ENCODE measurements around the gene PKNOX2. TPM values are rescaled to one million over a fixed set of nuclear protein-coding genes. Genes with fewer than 3 reads are reported as not detected.

PKNOX2 gene
- polyA plus RNA-seq, 2 of the 4 experiments (the other 2 are of a cell fraction) = not detected

DNA sequence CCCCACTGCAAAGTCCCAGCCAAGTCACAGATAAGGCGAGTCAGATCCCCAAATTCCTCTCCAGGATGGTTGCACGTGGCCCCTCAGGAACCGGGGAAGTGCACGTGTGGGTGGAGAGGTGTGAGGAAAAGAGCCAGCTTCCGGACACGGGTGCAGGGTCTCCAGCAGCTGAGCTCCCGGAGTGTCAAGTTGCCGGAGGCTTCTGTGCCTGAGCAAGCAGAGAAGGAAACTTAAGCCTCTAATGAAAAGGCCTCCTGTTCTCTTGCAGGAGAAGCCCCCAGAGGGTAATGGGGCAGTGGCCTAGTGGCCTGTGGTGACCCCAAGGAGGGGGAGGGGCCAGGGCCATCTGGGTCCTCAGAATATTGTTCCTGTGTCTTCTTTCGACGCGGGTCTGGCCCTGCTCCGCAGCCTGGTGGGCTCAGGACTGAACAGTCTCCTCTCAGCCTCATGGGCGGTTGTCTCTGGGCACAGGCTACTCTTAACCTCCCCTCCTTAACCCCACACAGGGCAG lies 183.6 kb downstream of the PKNOX2 start:
- WGBS (ENCODE audit: missing lambda C conversion rate) = 71% methylated on average over 5 of the region's 13 CpGs
- FAIRE-seq = no peak
- no peak for TF ChIP-seq SREBF2 (IDR thresholded peaks at IDR 0.05)
- TF ChIP-seq KDM1A (IDR thresholded peaks at IDR 0.05; ENCODE audit: low read depth) = no peak
- no peak for TF ChIP-seq RAD21 (conservative IDR thresholded peaks at IDR 0.05 in 1 of 2, IDR thresholded peaks at IDR 0.05 in 1 of 2)
- TF ChIP-seq KDM5A (IDR thresholded peaks at IDR 0.05) = no peak
- TF ChIP-seq ZNF302 (CRISPR knock-in tag; IDR thresholded peaks at IDR 0.05) = no peak
- TF ChIP-seq CEBPB (IDR thresholded peaks at IDR 0.05) = no peak
- no peak for TF ChIP-seq BHLHE40 (IDR thresholded peaks at IDR 0.05; ENCODE audit: low read depth, low read length)
- TF ChIP-seq RARB (CRISPR knock-in tag; IDR thresholded peaks at IDR 0.05) = no peak
- TF ChIP-seq HEYL (CRISPR knock-in tag; IDR thresholded peaks at IDR 0.05) = no peak
- TF ChIP-seq TP53 (CRISPR knock-in tag; IDR thresholded peaks at IDR 0.05) = no peak
- no peak for TF ChIP-seq NFE2L2 (conservative IDR thresholded peaks at IDR 0.05; ENCODE audit: low read length)
- no peak for TF ChIP-seq ELK1 (IDR thresholded peaks at IDR 0.05; ENCODE audit: low read depth, low read length)
- no peak for TF ChIP-seq HMGXB4 (CRISPR knock-in tag; IDR thresholded peaks at IDR 0.05; ENCODE audit: borderline replicate concordance)
- TF ChIP-seq CTCF (IDR thresholded peaks at IDR 0.05) = no peak
- CTCF ChIA-PET = interaction anchor here (1.0 to 1.4 kb wide), 6 partner anchors 14 to 379 kb away, joined by 3 to 4 read pairs (median 3); no protein-coding TSS in a partner anchor
- Histone ChIP-seq H3K9me3 (no peaks in the 10 kb centered on the region), H3K4me2 (no peak overlapping the region), H3K4me1 (no peaks in the 10 kb centered on the region), H3K27ac (no peak overlapping the region), H3K4me3 (no peak overlapping the region)
- no peak for DNase-seq (ENCODE audit: low read depth in 1 of 2, low spot score in 1 of 2)
- ATAC-seq = no peak
- POLR2A ChIA-PET = no interaction called here

GRCh38 chr11:125348674-125349309 lies 184.2 kb downstream of the PKNOX2 start:
- CTCF ChIA-PET = interaction anchor here (1.0 to 1.4 kb wide), 5 partner anchors 15 to 379 kb away, joined by 3 to 4 read pairs (median 3); no protein-coding TSS in a partner anchor
- FAIRE-seq (no peak), ATAC-seq (peak in 1 of 2 experiments; percentile 77; a peak in 3 of 6 replicates), DNase-seq (ENCODE audit: low read depth in 1 of 2, low spot score in 1 of 2) (peak; percentile 4 to 38)
- Histone ChIP-seq H3K9me3 (no peaks in the 10 kb centered on the region), H3K4me2 (no peak overlapping the region), H3K4me1 (no peaks in the 10 kb centered on the region), H3K27ac (no peak overlapping the region), H3K4me3 (no peak overlapping the region)
- TF ChIP-seq RAD21 (conservative IDR thresholded peaks at IDR 0.05 in 1 of 2, IDR thresholded peaks at IDR 0.05 in 1 of 2) (peak in 1 of 2 experiments; percentile 47; a peak in 3 of 5 replicates), RCOR1 (IDR thresholded peaks at IDR 0.05; ENCODE audit: low read depth, low read length) (no peak), CTCF (IDR thresholded peaks at IDR 0.05) (peak; percentile 49), NPAS2 (CRISPR knock-in tag; IDR thresholded peaks at IDR 0.05; ENCODE audit: borderline replicate concordance) (no peak), HOXB13 (CRISPR knock-in tag; IDR thresholded peaks at IDR 0.05; ENCODE audit: low read depth) (no peak), CBX2 (IDR thresholded peaks at IDR 0.05; ENCODE audit: borderline replicate concordance, low read depth) (no peak), SMC3 (IDR thresholded peaks at IDR 0.05) (peak; percentile 54)
- TF ChIP-seq, protein P1, sequence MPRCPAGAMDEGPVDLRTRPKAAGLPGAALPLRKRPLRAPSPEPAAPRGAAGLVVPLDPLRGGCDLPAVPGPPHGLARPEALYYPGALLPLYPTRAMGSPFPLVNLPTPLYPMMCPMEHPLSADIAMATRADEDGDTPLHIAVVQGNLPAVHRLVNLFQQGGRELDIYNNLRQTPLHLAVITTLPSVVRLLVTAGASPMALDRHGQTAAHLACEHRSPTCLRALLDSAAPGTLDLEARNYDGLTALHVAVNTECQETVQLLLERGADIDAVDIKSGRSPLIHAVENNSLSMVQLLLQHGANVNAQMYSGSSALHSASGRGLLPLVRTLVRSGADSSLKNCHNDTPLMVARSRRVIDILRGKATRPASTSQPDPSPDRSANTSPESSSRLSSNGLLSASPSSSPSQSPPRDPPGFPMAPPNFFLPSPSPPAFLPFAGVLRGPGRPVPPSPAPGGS (IDR thresholded peaks at IDR 0.05) = no peak
- 17% methylated on average over 9 of the region's 9 CpGs for WGBS (ENCODE audit: missing lambda C conversion rate)
- POLR2A ChIA-PET = no interaction called here

Data from A549 (cell line).